ENCODE data around the gene LAMB1.
"Not testable (repeated sequence)": the region's sequence is repeated elsewhere in the genome, so short reads cannot be mapped to it uniquely, and the experiment has no call there.

LAMB1 gene

GRCh38 chr7:107926481-107926880, 76.5 kb downstream of the LAMB1 start:
- no peak for FAIRE-seq
- no peak for DNase-seq (ENCODE audit: insufficient read length, low spot score)

GRCh38 chr7:107924841-107925504, 78.0 kb downstream of the LAMB1 start:
- DNase-seq (ENCODE audit: insufficient read length, low spot score): no peak
- no peak for FAIRE-seq

- no peak for DNase-seq (ENCODE audit: insufficient read length, low spot score)
- no peak for FAIRE-seq
Measured at GRCh38 chr7:107922886-107923285, 80.1 kb downstream of the LAMB1 start.

- not testable (repeated sequence) for DNase-seq (ENCODE audit: insufficient read length, low spot score); FAIRE-seq
Measured at GRCh38 chr7:107921826-107922225, 81.1 kb downstream of the LAMB1 start.

- FAIRE-seq (no peak), DNase-seq (ENCODE audit: insufficient read length, low spot score) (no peak)
Measured at GRCh38 chr7:107920048-107920772, 82.8 kb downstream of the LAMB1 start.

GRCh38 chr7:107918948-107919347, 84.0 kb downstream of the LAMB1 start:
- FAIRE-seq: no peak

GRCh38 chr7:107917763-107918651, 85.0 kb downstream of the LAMB1 start:
- no peak for FAIRE-seq

More at GRCh38 chr7:107918948-107919347, 84.0 kb downstream of the LAMB1 start:
- no peak for DNase-seq (ENCODE audit: insufficient read length, low spot score)

GRCh38 chr7:107915541-107915940, 87.4 kb downstream of the LAMB1 start:
- FAIRE-seq (no peak), DNase-seq (ENCODE audit: insufficient read length, low spot score) (no peak)

More at GRCh38 chr7:107917763-107918651, 85.0 kb downstream of the LAMB1 start:
- DNase-seq (ENCODE audit: insufficient read length, low spot score): no peak

- FAIRE-seq (no peak), DNase-seq (ENCODE audit: insufficient read length, low spot score) (no peak)
Measured at GRCh38 chr7:107914831-107915230, 88.1 kb downstream of the LAMB1 start.

GRCh38 chr7:107913851-107914250, 89.1 kb downstream of the LAMB1 start:
- FAIRE-seq (no peak), DNase-seq (ENCODE audit: insufficient read length, low spot score) (no peak)

- no peak for DNase-seq (ENCODE audit: insufficient read length, low spot score)
- no peak for FAIRE-seq
Measured at GRCh38 chr7:107911981-107912380, 91.0 kb downstream of the LAMB1 start.

- FAIRE-seq (no peak), DNase-seq (ENCODE audit: insufficient read length, low spot score) (no peak)
Measured at GRCh38 chr7:107909445-107909844, 93.5 kb downstream of the LAMB1 start.

- no peak for DNase-seq (ENCODE audit: insufficient read length, low spot score)
- FAIRE-seq: no peak
Measured at GRCh38 chr7:107907790-107908189, 95.2 kb downstream of the LAMB1 start.

GRCh38 chr7:107902381-107902780, 100.6 kb downstream of the LAMB1 start:
- FAIRE-seq: no peak
- no peak for DNase-seq (ENCODE audit: insufficient read length, low spot score)

GRCh38 chr7:107900496-107901015, 102.4 kb downstream of the LAMB1 start:
- FAIRE-seq (no peak), DNase-seq (ENCODE audit: insufficient read length, low spot score) (no peak)

GRCh38 chr7:107898997-107899594, 103.9 kb downstream of the LAMB1 start:
- FAIRE-seq (no peak), DNase-seq (ENCODE audit: insufficient read length, low spot score) (no peak)

GRCh38 chr7:107892367-107892741, 110.6 kb downstream of the LAMB1 start:
- FAIRE-seq; DNase-seq (ENCODE audit: insufficient read length, low spot score): not testable (repeated sequence)

- FAIRE-seq: no peak
- DNase-seq (ENCODE audit: insufficient read length, low spot score): no peak
Measured at GRCh38 chr7:107891636-107892366, 111.2 kb downstream of the LAMB1 start.

GRCh38 chr7:107890962-107891635, 111.9 kb downstream of the LAMB1 start, which contains the start of gene DLD:
Gene DLD (plus strand): TSS chr7:107891183. CDS start chr7:107891251, 68 bp downstream.
- FAIRE-seq (peak; percentile 59), DNase-seq (ENCODE audit: insufficient read length, low spot score) (peak; percentile 88)

Data from HTR-8/SVneo (cell line).